GM19193 (cell line): Measurements from ENCODE around the gene GJB6.

ENCODE experiments used
- POLR2A ChIP-seq: IDR thresholded peaks from 4 replicates; pipeline ENCODE4 v1.6.1; 2011; ENCODE audit not compliant: insufficient read depth, insufficient read length; ENCODE audit errors: extremely low read depth

Gene GJB6

DNA sequence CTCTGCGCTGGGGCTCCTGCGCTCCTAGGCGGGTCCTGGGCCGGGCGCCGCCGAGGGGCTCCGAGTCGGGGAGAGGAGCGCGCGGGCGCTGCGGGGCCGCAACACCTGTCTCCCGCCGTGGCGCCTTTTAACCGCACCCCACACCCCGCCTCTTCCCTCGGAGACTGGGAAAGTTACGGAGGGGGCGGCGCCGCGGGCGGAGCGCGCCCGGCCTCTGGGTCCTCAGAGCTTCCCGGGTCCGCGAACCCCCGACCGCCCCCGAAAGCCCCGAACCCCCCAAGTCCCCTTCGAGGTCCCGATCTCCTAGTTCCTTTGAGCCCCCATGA, 39.3 kb downstream of the GJB6 start, which contains the start of gene GJB2:
Gene GJB2, minus strand, starts transcription at position 103 of the 326 bp plus-strand sequence. CDS start 3,357 bp downstream, outside the sequence.
- TF ChIP-seq POLR2A = no peak

DNA sequence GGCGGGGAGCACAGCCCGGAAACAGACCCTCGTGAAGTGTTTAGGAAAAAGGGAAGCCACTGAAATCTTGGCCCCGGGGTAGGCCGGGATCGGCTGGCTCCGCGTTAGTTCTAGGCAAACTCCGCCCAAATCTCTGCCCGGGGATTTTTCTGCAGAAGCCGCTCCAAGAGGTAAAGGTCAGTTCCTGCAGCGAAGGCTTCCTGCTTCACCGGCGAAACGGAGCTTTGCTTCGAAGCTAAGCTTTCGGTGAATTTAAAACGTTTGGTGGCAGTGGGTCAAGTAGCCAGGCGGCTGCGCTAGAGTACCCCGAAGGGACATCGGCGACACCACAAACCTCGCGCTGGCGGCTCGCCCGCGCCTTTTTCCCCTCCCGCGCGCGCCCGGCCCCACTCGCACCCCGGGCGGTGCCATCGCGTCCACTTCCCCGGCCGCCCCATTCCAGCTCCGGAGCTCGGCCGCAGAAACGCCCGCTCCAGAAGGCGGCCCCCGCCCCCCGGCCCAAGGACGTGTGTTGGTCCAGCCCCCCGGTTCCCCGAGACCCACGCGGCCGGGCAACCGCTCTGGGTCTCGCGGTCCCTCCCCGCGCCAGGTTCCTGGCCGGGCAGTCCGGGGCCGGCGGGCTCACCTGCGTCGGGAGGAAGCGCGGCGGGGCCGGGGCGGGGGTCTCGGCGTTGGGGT, 39.8 kb downstream of the GJB6 start:
- TF ChIP-seq POLR2A = no peak

DNA sequence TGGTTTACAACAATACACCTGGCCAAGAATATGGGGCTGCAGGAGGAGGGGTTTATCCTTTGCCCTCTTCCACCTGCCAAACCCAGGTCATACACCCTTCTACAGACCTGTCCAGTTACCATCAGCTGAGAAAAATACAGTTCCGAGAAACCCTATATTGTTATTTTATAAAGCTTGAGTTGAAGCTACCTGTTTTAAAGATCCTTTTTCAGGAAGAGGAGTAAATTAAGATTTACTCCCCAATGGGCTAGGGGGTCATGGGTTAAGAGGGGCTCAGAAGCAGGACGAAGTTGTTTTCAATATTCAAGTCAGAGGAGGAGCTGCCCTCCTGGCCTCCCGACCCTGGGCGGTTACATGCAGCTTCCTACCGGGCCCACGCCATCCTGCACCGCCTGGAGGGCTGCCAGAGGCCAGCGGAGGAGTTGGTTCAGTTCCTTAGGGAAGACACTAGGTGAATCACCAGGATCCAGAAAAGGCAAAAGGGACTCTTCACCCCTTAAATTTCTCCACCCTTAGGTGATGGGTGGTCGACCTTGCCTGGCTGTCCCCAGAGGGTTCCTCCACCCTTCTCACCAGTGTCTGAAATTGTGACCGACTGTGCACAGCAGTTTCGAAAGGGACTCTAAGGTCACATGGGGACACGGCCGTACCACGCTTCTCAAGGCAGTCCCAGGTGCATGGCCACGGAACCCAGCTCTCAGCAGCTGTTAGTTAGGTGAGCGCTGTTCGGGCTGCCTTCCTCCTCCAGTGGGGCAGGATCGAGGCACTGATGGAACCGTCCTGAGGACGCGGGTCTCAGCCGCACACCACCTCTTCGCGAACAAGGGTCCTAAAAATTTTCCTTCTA, 40.6 kb downstream of the GJB6 start:
- TF ChIP-seq POLR2A = no peak

DNA sequence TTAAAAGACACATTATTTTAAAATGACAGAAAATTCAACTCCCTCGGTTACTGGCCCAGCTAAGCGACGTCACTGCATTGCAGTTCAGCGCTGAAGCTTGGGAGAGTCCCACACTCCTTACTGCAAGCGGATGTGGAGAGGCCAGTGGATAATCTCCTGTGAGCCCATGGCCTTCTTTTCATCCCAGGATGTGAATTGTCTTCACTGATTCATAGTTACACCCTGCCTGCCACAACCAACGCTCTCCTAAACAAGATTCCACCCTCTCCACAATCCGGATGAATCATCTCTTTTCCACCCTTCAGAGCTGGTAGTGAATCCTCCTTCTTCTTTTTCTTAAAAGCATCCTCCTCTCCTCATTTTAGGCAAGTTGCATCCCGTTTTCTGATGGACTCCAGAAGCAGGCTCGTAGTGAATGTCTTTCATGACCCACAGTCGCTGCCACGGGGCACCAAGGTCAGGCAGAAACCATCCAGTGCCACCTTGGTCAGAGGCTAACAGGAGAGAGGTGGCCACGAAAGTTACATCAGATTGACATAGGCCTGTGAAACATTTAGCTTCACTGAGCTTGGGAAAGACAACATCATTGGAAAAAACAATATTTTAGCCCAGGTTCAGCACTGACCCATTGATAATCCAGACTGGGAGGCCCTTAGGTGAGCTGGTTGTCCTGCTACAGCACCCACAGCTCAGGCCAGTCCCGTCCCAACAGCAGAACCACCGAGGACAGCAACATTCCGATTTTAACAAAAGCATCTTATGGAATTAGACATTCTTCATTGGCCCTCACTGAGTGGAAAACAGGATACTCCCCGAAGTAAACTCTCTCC, 41.4 kb downstream of the GJB6 start:
- no peak for TF ChIP-seq POLR2A

DNA sequence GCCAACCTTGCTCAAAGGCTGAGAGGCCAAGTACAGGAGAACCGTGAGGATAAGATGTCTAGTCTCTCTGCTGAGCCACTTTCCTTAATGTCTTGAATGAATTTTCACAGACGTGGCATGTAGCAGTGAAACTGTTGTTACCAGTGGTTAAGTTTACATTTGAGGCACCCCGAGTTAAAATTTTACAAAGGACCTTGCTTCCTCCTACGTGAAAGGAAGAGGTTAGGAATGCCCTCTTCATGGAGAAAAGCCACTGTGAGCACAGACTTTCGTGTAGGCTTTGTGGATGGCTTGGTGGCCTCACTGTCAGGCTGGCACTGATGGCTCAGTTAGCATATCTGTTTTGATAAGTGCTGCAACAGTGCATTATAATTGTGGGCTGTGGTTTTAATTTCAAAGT, 42.0 kb downstream of the GJB6 start:
- no peak for TF ChIP-seq POLR2A

DNA sequence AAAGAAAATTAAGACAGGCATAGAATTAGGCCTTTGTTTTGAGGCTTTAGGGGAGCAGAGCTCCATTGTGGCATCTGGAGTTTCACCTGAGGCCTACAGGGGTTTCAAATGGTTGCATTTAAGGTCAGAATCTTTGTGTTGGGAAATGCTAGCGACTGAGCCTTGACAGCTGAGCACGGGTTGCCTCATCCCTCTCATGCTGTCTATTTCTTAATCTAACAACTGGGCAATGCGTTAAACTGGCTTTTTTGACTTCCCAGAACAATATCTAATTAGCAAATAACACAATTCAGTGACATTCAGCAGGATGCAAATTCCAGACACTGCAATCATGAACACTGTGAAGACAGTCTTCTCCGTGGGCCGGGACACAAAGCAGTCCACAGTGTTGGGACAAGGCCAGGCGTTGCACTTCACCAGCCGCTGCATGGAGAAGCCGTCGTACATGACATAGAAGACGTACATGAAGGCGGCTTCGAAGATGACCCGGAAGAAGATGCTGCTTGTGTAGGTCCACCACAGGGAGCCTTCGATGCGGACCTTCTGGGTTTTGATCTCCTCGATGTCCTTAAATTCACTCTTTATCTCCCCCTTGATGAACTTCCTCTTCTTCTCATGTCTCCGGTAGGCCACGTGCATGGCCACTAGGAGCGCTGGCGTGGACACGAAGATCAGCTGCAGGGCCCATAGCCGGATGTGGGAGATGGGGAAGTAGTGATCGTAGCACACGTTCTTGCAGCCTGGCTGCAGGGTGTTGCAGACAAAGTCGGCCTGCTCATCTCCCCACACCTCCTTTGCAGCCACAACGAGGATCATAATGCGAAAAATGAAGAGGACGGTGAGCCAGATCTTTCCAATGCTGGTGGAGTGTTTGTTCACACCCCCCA, 43.2 kb downstream of the GJB6 start:
- TF ChIP-seq POLR2A = no peak

DNA sequence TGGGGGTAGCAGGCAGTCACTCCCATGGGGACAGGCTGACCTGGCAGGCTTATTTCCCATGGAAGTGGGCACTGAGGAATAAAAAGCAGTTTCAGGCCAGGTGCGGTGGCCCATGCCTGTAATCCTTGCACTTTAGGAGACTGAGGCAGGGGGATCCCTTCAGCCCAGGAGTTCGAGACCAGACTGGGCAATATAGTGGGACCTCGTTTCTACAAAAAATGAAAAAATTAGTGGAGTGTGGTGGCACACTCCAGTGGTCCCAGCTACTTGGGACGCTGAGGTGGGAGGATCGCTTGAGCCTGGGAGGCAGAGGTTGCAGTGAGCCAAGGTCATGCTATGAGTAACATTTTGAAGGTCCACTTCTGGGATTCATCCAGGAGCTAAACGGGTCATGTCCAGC, 45.3 kb downstream of the GJB6 start:
- TF ChIP-seq POLR2A = no peak

DNA sequence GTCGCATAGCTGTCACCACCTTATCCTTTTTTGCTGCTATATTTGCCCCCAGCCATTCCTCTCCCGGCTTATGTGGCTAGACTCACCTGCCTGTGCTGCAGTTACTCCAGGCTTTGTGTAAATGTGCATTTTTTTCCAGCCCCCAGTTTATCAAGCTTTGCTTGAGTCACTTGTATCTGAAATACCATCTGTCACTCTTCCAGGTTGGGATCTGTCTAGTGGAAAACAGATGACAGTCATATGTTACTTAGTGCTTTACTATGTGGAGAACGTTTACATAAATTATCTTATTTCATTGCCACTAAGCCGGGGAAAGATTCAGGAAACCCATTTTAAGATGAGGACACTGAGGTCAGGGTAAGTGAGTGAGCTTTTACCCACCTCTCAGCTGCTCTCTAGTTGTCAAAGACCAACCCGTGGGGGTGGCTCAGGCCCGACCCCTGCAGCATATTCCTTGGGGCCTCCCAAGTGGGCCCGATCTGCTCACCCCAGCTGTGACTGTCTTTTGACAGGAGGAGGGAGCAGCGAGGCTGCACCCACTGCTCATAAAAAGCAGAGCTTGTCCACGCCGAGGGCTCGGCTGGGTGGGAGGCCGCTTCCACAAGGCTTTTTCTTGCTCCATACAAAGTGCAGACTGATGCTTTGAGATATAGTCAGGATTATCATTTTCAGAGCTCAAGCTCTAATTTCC, 46.6 kb downstream of the GJB6 start:
- TF ChIP-seq POLR2A = no peak

DNA sequence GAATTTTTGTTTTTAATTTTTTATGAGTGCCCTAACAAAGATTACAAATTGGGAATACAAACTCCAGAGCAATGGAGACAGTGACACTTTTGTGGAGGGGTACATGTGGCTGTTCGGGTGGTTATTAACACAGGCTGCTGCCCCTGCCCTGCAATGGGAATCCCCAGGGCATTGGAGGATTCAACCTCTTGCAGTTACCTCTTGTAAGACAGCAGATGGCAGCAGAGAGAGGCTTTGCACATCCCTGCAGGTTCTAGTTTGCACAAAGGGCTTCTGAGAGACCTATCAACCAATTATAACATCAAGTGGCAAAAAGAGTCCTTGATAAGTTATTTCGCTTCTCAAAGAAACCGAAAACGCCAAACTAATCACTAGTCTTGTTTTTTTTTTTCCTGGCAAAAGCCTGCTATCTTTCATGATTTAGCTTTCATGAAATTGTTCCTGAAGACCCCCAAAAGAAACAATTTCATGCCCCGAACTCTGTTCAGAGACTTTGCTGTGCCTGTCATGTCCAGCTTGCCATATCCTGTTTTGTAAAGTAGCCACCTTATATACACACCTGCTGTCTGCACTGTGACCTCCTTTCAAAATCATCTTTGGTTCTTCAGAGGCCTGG, 49.8 kb downstream of the GJB6 start:
- TF ChIP-seq POLR2A = no peak

DNA sequence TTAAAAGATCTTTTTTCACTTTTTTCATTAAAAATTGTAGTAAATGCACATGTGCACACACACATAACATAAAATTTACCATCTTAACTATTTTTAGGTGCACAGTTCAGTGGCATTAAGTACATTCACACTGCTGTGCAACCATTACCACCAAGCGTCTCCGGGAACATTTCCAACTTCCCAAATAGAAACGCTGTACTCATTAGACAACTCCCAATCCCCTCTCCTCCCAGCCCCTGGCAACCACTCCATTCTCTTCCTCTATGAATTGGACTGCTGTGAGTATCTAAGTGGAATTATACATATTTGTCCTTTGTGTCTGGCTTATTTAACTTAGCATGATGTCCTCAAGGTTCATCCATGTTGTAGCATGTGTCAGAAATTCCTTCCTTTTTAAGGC, 50.9 kb downstream of the GJB6 start:
- TF ChIP-seq POLR2A = no peak

DNA sequence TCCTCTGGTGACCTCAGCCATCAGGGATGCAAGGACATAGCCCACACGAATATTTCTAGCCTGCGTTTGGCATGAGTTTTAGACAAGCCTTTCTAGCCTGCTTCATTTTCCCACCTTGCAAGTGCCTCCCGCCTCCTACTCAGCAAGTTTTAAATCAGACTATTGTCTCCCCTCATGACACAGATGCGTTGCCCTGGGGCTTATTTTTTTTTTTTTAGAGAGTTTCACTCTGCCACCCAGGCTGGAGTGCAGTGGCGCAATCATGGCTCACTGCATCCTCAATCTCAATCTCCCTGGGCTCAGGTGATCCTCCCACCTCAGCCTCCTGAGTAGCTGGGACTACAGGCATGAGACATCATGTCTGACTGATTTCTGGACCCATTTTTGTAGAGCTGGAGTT, 54.0 kb downstream of the GJB6 start:
- no peak for TF ChIP-seq POLR2A

DNA sequence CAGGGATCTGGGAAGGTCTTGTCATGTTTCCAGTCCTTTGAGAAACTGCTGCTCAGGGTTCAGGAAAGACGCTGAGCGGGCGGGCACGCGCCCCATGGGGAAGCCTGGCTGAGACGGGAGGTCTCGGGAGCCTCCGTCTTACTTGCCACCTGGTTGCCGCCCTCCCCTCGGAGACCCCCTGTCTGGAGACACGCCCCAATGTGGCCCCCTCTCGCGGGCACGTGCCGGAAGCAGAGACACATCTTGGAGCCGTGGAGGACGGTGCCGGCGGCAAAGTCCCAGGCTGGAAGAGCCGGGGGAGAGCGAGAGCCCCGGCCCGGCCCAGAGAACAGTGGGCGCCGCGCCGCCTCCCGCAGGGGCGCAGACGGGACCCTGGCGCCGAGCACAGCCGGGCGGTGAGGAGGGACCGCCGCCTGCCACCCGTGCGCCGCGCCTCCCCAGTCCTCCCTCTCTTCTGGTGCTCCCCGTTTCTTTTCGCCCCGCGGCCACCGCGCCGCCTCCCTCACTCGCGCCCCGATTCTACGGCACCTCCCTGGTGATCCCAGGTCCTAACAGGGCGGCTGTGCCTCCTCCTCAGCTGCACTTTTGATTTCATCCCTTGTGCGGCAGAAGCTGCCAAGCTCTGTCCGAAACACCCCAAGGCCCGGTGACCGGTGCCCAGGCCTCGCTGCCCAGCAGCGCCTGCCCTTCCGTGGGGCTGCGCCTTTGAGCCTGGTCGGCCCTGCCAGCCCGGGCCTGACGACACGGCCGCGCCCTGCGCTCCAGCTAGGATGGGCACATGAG, 54.9 kb downstream of the GJB6 start:
- TF ChIP-seq POLR2A = no peak
